GM18907 (cell line): Measurements from ENCODE around the gene MYRF.

ENCODE experiments used
- ATAC-seq: cut with Tn5 transposase; IDR thresholded peaks from one replicate; pipeline ENCODE4 v1.9.1; 2021; ENCODE audit warnings: mild to moderate bottlenecking, moderate library complexity; ENCODE audit not compliant: unreplicated experiment

The MYRF gene

DNA sequence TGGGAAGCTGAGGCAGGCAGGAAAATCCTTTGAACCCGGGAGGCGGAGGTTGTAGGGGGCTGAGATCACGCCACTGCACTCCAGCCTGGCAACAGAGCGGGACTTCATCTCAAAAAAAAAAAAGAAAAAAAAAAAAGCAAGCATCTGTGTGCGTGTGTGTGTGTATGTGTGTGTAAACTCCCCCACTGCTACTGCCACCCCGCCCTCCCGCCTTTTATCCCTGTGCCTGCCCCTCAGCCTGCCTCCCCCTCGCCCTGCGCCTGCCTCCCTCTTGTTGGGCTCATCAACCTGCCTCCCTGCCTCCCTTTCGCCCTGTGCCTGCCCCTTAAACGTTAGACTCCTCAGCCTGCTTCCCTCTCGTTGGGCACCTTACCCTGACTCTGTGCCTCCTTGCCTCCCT, 22.0 kb downstream of the MYRF start:
- ATAC-seq, result no peak

DNA sequence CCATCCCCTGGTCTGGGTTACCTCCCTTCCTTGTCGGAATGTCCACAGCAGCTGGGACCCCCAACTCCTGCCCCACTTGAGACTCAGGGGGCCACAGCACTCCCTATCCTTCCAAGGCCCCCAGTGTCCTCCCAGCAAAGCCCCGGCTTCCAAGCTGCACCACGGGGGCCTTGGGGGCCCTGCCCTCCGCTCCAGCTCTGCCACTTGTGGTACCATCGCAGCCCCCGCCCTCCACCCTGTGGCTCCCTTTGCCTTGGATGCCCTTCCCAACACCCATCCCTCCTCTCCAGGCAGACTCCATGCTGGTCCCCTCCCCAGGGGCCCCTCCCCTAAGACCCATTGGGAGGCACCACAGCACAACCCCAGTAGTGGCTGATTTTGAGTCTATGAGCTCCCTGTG, 22.7 kb downstream of the MYRF start:
- ATAC-seq, result no peak

DNA sequence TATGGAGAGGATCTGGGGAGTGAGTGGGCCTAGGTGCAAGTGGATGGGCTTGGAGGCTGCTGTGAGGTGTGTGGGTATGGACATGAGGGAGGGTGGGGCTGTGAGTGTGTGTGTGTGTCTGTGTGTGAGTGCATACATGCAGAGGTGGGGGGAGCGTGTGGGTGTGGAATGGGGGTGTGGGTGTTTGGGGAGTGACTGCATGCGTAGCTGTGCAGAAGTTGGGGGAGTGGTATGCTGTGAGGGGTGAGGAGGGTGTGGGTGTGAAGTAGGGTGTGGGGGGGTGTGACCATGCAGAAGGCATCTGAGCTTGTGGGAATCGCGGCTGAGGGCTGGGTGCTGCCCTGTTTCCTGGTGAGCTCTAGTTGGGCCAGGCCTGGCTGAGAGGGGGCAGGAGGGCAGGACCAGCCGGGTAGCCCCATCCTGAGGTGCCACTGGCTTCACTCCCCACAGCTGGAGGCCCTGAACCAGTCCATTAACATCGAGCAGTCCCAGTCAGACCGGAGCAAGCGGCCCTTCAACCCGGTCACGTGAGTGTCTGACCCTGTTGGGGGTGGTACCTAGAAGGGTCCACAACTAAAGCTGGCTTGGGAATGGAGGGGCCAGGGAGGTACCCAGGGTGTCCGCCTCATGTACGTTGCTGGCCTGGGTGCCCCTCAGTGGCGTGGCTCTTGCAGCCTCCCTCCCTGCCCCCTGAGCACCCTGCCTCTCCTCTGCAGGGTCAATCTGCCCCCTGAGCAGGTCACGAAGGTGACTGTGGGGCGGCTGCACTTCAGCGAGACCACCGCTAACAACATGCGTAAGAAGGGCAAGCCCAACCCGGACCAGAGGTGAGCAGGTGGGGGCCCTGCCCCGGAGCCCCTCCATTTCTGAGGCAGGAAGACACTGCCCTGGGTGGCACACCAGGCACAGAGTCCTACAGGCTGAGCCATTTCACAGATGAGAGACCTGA, 23.4 kb downstream of the MYRF start:
- ATAC-seq, result no peak

DNA sequence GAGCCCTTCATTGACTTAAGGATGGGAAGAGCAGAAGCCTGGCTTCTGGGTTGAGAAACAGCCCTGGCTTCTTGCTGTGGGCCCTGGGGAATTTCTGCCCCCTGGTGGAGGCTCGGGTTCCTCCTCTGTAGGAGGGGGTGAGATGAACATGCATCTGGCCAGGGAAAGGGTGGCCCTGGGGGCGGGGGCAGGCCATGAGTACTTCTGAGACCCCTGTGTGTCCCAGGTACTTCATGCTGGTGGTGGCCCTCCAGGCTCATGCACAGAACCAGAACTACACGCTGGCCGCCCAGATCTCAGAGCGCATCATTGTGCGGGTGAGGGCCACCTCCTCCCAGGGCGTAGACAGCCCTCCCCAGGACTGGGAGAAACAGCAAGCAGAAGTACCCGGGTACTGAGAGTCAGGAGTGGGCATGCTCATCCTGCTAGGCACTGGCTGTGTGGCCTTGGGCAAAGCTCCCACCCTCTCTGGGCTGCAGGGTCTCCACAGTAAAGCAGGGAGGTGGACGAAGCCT, 24.2 kb downstream of the MYRF start:
- no peak for ATAC-seq

DNA sequence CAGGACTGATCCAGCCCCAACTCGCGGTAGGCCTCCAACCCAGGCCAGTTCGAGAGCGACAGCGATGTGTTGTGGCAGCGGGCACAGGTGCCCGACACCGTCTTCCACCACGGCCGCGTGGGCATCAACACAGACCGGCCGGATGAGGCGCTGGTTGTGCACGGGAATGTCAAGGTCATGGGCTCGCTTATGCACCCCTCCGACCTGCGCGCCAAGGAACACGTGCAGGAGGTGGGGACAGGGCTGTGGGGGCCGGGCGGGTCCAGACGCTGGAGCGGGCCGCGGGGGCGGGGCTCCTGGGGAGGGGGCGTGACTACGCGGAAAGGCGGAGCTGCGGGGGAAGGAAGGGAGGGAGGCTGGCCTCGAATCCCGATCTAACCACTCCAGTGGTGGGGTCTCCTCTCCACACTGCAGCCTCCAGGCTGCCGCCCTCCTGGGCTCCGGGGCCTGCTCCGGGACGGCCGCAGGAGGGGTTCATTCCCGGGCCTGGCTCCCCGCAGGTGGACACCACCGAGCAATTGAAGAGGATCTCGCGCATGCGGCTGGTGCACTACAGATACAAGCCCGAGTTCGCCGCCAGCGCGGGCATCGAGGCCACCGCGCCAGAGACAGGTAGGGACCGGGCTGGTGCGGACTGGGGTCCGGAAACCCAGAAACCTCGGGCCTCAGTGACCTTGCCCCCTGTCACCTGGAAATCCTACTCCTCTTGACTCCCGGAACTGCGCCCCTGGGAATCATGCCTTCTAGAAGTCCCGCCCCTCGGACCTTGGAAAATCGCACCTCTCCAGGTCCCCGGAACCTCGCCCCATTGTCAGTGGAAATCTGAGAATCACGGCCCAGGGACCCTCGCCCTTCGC, 25.0 kb downstream of the MYRF start:
- no peak for ATAC-seq

DNA sequence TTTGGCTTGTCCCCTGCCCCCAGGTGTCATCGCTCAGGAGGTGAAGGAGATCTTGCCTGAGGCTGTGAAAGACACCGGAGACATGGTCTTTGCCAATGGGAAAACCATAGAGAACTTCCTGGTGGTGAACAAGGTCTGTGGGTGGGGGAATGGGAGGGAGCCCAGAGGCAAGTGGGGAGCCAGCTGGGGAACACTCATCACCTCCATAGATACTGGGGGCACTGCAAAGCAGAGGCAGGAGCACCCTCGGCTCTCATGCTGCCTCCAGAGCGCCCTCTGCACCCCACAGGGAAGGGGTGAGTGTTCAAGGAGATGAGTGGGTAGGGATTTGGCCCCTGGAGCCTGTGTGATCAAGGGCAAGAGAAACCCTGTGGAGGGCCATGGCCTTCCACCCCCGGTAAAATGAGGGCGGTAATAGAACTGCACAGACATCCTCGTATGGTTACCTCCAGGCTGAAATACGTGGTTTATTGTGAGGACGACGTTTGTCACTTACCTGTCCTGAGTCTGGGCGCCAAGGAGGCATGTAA, 26.0 kb downstream of the MYRF start:
- no peak for ATAC-seq

DNA sequence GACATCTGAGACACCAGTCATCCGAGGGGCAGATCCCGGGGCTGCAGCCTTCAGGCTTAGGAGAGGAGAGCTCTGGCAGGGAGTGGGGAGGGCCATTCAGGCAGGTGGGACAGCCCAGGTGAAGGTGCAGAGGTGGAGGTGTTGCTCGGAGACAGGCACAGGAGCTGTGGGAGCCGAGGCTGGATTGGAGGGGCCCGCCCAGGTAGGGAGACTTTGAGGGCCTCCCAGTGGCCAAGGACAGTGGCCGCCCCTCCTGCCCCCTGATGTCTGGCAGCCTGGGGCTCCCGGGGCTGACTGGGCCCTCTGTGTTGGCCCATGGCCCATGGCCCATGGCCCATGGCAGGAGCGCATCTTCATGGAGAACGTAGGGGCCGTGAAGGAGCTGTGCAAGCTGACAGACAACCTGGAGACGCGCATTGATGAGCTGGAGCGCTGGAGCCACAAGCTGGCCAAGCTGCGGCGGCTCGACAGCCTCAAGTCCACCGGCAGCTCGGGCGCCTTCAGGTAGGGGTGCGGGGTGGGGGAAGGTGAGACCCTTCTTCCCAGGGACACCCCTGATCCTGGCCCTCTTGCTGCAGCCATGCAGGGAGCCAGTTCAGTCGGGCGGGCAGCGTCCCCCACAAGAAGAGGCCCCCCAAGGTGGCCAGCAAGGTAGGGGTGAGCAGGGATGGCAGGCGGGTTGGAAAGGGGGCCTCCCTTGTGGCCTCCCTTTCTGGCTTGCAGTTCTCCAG, 26.6 kb downstream of the MYRF start:
- ATAC-seq, result no peak

DNA sequence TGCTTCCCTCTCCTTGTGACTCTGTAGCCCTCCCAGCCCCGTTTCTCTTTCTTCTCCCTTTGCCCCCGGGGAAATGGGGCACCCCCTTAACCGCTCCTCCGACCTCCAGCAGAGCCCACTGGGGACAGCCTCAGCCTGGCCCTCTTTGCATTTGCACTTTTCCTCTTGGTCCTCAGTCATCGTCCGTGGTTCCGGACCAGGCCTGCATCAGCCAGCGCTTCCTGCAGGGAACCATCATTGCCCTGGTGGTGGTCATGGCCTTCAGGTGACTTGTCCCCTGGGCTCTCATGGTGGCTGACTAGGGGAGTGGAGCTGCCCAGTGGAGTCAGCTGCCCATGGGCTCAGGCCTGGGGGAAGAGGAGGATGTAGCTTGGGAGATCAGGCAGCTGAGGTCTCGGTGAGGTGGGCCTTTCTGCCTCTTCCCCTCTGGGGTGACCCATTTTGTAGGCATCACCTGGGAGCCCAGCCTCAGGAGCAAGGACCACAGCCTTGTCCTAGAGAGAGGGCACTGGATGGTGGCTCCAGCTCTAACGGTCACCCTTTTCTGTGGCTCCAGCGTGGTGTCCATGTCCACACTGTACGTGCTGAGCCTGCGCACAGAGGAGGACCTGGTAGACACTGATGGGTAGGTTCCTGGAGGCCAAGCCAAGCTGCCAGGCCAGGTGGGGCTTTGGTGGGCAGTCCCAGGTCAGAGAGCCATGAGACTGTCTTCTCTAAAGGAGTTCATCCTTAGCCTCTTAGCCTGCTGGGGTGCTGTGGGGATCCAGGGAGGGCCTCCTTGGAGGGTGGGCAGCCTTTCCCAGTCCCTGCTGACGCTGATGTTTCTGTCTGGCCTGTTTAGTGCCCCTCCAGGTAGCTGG, 27.5 kb downstream of the MYRF start:
- ATAC-seq, result no peak

DNA sequence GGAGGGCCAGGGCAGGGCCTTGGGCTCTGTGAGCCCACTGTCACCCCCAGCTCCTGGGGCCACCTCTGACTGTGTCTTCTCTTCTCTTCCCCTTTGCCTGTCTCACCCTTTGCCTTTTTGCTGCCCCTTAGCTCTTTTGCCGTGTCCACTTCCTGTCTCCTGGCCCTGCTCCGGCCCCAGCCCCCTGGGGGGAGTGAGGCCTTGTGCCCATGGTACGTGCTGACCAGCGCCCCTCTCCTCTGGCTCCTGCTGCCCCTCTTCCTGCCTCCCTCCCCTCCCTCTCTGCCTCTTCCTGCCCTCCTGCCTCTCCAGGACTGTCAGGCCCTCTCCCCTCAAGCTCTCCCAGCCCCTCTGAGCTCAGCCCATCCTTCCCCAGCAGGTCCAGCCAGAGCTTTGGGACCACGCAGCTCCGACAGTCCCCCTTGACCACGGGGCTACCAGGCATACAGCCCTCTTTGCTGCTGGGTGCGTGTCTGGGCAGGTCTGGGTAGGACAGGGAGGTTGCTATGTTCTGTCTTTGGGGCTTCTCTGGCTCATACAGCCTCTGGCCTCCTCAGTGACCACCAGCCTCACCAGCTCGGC, 28.2 kb downstream of the MYRF start:
- no peak for ATAC-seq

DNA sequence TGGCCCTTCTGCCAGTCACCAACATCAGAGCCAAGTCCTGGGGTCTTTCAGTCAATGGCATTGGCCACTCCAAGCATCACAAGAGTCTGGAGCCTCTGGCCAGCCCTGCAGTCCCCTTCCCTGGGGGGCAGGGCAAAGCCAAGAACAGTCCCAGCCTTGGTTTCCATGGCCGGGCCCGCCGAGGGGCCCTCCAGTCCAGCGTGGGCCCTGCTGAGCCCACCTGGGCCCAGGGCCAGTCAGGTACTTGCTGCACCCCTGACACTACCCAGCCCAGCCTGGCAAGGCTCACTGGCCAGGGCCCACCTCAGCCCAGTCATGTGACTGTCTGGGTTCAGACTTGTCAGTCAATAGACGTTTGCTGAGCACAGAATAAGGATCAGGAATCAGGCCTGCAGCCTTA, 29.1 kb downstream of the MYRF start:
- no peak for ATAC-seq

DNA sequence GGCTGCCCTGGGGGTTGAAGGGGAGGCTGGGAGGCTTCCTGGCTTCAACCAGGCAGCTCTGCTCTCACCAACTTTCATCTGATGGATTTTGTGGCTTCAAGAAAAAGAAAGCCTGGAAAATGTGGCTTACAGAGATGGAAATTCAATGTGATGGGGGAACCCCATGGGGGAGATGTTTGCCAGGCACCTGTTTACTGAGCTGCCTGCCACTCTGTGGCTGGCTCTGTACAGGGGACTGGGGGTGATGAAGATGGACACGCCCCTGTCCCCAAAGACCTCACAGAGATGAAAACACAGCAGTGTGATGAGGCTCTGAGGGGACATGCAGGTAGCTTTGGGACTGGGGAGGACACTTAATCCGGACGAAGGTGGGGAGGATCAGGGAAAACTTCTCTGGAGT, 29.9 kb downstream of the MYRF start:
- ATAC-seq, result no peak

DNA sequence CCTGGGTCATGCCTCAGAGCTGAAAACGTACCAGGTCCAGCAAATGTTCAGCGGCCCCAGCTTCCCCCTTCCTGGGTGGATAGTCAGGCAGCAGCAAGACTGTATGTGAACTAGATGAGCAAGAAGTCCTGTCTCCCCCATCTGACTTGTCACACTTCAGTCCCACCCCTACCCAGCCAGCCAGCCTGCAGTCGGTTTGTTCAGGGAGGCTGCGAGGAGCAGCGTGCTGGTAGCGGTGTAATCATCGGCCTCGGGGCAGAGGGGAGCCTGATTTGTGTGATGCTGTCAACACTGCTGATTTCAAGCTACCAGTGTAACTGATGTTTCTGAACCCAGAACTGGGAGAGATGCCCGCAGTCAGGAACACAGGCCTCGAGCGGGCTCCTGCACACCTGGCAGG, 30.4 kb downstream of the MYRF start:
- no peak for ATAC-seq

DNA sequence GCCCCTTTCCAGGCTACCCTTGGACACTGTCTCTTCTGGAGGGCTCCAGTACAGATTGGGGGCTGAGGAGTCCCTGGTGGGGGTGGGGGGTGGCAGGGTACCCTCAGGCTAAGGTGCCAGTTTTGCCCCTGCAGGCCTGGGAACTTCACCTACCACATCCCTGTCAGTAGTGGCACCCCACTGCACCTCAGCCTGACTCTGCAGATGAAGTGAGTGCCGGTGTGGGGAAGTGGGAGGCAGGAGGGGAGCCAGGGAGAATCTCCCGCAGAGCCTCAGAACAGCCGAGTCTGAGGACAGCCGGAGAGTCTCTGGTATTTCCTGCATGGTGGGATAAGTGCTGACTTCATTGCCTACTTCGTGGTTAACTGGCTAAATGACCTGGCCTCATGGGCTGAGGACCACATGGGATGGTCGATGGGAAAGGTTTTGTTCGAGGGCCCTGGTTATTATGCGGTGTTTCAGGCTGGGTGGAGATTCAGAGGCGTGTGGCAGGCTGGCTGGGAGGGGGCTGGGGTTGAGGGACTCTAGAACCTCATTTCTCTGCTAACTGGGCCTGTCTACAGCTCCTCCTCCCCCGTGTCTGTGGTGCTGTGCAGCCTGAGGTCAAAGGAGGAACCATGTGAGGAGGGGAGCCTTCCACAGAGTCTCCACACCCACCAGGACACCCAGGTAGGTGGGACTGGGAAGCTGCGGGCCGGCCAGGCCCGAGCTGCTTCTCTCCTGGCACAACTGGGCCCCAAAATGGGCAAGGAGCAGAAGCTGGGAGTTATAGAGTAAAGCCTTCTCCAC, 31.5 kb downstream of the MYRF start:
- no peak for ATAC-seq

DNA sequence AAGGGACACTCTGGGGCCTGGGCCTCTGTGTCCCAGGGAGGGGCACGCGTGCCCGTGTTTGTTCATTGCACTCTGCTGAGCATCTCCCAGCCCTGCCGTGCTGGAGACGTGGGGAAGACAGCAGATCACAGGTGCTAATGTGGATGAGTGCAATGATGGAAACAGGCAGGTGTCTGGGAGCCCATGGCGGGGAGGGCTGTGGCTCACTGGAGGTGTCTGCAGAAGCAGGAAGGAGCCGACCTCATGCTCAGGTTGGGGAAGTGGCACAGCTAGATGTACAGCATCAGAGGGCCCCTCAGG, 32.0 kb downstream of the MYRF start:
- no peak for ATAC-seq

DNA sequence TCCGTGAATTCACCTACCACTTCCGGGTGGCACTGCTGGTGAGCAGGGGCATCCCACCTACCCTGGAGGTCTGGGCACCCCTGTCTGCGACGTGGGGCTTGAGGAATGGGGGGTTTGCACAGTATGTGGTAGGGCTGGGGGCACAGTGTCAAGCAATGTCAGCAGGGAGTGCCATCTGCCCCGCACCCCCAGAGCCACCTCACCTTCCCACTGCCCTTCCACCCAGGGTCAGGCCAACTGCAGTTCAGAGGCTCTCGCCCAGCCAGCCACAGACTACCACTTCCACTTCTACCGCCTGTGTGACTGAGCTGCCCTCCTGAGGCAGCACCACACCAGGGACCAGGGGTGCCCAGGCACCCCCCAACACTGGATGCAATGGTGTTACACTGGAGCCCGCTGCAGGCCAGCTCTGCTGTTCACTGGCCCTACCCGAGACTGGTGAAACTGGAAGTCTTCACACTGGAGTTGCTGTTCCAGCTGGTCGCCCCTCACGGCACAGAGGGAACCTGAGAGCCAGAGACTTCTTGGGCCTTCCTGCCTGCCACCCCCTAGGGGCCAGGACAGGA, 33.5 kb downstream of the MYRF start:
- ATAC-seq, result no peak

DNA sequence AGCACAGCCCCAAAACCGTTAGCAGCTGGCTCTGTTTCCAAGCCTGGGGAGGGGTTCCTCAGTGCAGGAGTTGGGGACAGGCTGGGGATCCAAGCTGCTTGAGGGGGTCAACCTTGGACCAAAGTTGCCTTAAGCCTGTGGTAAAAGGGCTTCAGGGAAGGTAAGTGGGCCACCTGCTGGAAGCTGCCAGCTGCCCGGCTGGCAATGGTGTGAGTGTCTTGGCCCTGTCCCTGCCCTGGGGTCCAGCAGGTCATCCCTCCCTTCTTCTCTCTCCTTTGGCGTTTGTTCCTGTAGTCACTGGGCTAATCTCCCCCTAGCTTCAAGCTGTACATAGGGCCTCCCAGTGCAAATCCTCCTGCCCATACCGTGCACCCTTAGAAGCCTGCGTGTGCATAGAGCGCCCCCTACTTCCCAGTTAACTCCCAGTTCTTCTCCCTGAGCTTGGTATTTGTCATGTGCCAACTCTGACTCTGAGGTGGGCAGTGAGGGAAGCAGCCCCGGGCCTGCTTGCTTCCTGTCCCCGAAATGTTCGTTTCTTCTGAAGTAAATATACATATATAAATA, 35.6 kb downstream of the MYRF start:
- ATAC-seq, result no peak

DNA sequence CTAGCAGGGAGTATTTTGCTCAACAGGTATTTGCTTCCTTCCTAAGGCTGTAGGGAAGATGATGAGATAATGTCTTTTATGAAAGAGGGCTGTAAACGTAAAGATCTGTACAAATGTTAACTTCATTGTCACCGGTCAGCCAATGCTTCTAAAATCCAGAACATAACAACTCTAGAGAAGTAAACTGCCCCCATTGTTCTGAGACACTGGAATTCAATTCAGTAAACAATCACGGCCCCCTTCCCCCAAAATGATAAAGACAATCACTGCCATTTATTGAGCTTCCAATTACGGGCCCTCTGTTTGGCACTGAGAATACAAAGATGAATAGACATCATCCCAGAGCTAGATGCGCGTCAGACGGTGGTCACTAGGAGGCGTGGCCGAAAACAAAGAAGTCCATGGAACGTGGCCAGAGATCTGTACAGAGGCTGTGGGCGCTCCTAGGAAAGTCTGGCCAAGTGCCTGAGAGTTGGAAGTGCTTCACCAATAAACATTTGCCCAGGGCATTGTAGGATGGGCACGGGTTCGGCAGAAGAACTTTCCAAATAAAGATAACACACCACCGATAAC, 39.4 kb downstream of the MYRF start:
- peak; percentile 19 for ATAC-seq
